GM21390 (cell line): ENCODE data around the gene G0S2.

Experiments used
- ATAC-seq: cut with Tn5 transposase; IDR thresholded peaks from one replicate; pipeline ENCODE4 v1.9.1; 2021; ENCODE audit not compliant: unreplicated experiment

G0S2 gene

GRCh38 chr1:209714338-209714737, 39.1 kb downstream of the G0S2 start:
- no peak for ATAC-seq

DNA sequence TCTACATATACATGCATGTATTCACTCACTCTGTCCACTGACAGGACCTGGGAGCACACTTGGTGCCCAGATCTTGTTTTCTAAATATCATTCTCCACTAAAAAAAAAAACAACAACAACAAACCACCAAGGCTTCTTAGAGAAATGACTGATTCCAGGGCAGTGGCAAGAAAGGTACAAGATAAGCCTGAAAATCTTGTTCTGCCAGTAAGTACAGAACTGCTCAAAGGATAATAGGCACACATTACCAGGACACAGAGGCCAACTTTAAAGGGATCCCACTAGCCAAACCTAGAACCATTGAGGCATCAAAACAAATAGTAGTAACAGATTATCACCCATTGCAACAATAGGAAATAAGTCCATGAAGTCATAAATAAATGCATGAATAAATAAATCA, 40.1 kb downstream of the G0S2 start:
- ATAC-seq = no peak

DNA sequence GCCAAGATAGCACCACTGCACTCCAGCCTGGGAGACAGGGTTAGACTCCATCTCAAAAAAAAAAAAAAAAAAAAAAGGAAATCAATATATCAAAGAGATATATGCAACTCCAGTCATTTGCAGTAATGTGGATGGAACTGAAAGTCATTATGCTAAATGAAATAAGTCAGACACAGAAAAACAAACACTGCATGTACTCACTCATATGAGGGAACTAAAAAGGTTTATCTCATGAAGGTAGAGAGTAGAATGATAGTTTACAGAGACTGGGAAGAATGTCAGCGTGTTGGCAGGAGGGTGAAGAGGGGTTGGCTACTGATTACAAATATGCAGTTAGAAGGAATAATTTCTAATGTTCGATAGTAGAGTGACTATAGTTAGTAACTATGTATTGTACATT, 42.6 kb downstream of the G0S2 start:
- ATAC-seq = no peak

GRCh38 chr1:209720326-209720725, 45.1 kb downstream of the G0S2 start:
- no peak for ATAC-seq

GRCh38 chr1:209720826-209721225, 45.6 kb downstream of the G0S2 start:
- ATAC-seq = no peak

GRCh38 chr1:209721323-209721722, 46.1 kb downstream of the G0S2 start:
- ATAC-seq = no peak

DNA sequence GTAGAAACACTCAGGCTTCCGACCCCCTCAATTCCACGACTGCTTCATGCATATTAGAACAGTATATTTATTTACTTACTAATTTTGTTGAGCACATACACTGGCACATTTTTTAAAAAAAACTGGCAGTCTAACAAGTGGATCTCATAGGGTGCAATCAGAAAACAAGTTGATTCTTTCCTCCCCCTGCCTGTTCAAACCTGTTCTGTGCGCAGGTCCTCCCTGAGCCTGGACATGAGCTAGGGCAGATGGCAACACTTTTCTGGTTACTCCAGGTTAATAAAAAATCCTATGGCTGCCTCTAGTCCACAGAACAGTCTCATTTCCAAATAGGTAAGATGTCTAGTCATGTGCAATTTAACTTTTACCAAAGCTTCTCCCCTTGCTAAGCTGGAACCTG, 48.1 kb downstream of the G0S2 start:
- no peak for ATAC-seq

DNA sequence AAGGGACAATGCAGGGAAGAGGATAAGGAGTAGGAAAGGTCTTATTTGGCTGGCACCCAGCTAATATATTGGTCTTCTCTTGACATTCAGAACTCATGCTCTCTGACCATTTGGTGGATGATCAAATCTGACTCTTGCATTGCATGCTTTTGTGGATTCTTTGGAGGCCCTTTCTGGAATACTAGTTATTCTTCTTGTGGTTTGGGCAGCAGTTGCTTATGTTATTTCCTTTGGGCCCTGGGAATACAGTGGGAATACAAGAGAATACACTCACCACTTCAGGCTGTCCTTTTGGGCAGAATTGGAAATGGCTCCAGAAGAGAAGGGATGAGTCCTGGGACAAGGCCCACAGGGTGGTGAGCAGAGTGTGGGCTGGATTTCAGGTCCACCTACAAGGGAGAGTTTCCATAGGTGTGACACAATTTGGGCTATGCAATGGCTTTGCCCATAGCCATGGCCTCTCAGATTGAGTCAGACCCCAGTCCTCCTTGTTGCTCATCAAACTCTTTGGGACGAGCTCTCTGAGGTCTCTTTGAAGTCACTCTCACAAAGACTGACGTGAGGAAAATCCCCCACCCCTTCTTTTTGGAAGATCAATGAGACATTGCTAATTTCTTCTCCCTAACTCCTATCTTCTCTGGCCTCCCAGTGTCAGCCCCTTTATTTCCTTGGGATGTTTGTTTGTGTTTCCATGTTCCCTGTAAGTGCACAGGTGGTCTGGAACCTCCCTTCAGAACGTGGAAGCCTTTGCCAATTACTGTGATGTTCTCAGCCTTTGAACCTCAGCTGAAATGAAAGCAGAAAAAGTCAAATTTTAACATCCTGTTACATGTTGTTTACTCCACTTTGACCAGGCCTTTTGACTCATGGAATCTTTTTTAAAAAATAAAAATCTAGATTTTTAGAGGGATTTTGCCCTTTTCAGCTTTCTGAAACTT, 48.8 kb downstream of the G0S2 start:
- no peak for ATAC-seq
